ENCODE results near the gene SULT1C3.
"Not testable (repeated sequence)": the region's sequence is repeated elsewhere in the genome, so short reads cannot be mapped to it uniquely, and the experiment has no call there.

SULT1C3 gene

DNA sequence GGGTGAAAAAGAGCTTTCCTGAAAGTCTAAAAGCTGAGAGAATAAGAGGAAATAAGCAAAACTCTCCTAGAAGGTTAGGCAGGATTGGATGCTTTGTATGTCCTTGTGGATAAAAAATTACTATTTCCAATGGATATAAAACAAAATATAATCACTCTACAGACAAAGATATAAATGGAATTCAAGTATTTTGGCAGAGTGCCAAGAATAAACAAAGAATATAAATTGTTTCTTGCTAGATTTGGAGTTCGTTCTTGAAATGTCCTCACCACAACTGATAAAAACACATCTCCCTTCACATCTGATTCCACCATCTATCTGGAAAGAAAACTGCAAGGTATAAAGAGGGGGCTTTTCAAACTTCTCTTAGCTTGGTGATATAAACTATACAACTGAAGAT, 13.3 kb downstream of the SULT1C3 start:
- FAIRE-seq = no peak

DNA sequence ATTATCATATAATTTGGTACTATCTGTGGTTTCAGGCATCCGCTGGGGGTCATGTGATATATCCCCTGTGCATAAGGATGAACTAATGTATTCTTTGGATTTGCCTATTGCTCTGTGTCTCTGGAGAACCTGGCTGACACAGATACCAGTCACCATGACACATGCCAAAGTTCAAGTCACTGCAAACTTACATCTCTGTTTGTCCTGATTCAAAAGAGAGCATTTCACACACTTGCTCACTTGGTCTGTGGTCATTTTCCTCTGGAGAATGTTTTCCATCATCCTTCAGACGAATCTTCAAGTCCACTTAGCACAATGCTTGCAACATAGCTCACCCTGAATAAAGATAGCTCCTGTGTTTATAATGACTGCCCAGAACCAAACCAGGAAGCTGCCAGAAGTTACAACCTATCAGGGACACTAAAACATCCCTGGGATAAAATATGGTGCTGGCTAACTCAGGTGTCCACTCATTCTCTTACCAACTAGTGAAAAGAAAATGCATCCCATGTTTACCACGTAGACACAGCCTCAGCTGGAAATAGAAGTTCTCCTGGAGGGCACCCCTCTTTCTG, 18.1 kb downstream of the SULT1C3 start:
- no peak for FAIRE-seq

DNA sequence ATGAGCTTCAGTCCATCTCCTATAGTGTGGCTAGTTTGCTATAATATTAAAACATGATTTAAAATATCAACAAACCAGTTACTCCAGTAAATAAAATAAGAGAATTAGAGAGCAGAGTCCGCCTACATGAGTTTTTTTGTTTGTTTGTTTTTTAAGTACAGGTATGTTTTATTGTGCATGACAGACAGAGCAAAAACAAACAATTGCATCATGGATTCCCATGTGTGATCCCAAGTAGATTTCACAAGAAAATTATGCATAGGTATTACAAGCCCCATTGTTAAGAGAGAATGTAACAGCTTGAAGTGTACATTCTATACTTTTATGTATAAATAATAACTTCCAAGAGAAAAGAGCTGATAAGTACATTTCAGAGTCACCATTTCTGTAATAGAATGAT, 21.0 kb downstream of the SULT1C3 start:
- FAIRE-seq = no peak

DNA sequence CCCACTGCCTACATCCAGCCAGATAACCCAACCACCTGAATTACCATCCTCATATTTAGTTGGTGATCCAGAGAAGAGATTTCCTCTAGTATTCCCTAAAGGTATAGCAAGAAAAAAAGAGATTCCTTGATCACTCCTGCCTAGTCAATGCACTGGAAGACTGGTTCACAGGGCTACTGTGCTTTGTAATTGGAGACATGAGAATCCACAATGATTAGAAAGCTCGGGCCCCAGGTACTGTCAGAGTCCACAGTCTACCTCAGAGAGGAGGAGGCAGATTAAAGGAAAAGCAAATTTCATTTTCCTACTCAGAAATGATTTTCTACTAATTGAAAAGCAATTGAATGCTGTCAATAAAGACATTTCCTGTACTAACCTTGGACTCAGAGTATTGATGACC, 22.3 kb downstream of the SULT1C3 start:
- FAIRE-seq = no peak

DNA sequence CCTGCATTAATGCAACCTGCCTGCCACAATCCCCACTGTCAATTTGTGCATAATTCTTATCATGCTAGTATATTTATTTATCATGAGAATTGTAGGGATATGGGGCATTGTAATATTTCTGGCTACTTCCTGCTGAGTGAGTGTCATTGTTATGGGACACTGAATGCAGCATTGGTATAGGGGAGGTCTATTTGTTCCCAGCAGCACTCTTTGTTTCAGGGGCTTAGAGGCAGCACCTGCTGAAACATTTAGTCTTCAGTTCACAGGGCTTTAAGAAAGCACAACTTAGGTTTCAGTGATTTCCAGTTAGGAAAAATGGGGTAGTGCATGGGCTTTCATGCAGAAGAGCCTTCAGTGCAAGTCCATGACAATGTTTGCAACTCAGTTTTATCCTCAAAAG, 23.6 kb downstream of the SULT1C3 start:
- no peak for FAIRE-seq

DNA sequence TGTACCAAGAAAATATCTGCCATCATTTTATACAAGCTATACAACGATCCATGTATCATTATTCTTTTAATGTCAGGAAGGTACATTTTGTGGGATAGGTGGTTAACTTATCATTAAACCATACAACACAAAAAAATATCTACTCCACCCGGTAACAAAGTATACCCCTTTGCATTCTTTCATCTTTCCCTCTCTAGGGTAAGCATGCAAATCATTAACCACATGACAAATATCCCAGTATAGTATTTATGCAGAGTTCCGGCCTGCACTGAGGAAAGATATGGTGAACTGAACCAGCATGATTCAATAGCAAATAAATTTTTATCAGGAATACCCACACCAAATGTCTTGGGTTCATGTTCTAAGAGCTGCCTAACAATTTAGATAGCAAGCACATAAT, 26.4 kb downstream of the SULT1C3 start:
- FAIRE-seq = no peak

DNA sequence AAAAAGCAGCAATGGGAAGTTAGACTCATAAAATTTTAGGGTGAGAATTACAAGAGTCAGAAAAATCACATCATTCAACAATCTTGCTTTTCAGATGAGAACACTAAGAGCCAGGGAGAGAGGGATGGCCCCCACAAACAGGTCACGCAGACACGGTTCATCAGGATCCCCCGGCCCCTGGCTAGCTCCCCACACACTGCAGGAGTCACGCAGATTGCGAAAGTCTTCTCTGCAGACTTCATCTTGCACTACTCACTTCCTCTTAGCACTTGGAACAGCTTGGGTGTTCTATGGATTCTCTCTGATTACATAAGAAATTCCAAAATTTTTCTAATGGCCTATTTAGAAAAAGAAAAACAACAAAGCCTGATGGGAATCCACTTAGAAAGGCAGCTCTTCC, 27.3 kb downstream of the SULT1C3 start:
- FAIRE-seq = no peak

DNA sequence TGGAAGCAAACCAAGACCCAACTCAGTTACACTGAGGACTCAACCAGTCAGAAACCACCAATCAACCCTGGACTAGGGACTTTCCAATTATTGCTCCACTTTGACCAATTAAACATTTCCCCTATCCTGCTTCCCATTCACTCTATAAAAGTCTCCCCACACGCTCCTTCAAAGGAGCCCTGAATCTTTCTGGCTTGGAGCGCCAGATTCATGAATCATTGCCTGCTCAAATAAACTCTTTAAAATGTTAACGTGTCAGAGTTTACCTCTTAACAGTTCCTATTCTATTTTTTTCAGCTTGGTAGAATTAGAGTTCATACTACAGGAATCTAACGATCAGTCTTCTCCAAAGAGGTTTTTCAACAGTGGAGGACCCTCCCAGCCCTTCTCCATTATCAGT, 28.2 kb downstream of the SULT1C3 start:
- FAIRE-seq = no peak

DNA sequence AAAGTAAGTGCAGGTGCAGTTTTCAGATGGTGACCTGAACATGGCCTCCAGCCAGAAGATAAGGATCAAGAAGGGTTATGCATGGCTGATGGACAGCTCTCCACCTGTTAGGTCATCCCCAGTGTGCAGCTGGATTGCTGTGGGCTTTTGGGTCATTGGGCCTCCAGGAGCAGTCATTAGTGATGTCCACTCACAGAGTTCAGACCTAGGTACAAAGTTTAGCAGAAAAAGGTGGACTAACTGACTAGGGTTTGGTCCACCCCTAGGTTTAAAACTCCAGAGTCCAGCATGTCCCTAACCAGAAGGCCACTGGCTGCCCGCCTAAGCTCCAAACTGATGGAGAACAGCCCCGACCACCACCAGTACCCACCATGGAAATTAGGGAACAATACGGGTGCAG, 30.6 kb downstream of the SULT1C3 start:
- FAIRE-seq = no peak

DNA sequence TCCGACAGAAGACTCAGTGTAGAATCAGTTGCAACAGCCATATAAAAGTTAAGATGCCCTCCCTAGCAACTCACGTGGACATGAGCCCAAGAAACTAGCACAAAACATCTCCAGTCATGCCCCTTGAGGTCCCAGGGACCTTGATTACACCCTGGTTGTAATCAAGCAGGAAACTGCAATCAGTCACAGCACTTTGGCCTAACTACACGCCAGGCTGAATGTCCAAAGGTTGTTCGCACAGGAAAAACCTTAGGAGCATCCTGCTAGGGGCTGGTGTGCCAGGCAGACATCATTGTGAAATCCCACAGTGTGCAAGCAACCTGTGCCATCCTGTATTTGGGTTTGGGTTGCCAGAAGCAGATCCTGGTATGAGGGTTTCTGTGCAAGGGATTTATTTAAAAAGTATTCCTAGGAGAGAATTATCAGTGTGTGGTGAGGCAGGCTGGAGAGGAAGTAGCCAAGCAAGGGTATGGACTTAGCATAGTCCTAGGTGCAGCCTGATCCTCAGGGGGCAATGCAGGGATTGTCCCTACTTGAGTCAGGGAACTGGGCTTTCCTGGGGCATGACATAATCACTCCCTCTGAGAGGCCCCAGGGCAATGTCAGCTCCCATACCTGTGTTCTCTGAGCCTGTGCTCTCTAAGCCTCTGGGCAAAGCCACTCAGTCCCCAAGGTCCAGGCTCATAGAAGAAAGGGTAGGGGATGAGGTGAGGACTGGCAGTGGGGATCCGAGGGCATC, 31.2 kb downstream of the SULT1C3 start:
- FAIRE-seq = no peak

DNA sequence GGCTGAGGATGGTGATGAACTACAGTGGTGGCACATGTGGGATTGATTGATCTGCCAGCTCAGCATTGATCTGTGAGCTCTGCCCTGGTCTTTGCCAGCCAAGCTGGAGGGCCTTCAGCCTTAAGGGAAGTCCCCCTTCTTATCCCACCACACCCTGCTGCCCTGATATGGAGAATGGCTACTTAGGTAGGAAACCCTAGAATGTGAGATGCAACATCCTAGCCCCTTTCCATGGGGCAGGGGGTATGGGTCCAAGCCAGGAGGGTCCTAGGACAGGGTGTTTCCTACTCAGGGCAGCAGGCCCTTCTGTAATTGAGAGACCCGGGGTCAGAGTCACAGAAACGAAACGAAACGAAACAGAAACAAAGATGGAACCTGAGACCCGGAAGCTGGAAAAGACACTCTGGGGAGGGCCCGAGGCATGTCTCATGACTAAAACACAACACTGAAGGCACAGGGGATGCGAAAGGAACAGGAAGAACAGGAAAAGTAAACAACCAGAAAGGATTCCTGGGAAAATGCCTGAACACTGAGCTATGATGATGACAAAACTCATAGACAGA, 32.0 kb downstream of the SULT1C3 start:
- FAIRE-seq = no peak

DNA sequence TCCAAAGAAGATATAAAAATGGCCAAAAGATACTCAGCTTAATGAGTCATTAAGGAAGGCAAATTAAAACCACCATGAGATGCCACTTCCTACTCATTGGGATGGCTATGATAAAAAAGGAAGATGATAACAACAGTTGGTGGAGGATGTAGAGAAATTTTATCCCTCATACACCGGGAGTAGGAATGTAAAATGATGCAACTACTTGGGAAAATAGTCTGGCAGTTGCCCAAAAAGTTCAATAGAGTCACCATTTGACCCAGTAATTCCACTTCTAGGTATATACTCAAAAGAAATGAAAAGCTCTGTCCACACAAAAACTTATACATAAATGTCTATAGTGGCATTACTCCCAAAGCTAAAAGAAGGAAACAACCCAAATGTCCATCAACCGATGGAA, 38.9 kb downstream of the SULT1C3 start:
- no peak for FAIRE-seq

DNA sequence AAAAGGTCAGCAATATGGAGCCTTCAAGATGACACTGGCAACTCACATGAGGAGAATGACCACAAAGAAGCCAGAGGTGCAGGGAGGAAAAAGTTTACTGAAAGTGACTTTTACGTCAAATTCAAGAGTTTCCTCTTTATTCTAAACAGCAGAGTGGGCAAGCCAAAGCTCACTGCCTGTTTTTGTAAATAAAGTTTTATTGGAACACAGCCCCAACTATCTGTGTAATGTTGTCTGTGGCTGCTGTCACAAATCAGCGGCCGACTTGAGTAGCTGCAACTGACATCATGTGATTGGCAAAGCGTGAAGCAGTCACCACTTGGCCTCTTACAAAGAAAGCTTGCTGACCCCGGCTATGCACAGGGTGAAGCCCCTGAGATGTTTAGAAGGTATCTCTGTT, 39.7 kb downstream of the SULT1C3 start:
- no peak for FAIRE-seq

DNA sequence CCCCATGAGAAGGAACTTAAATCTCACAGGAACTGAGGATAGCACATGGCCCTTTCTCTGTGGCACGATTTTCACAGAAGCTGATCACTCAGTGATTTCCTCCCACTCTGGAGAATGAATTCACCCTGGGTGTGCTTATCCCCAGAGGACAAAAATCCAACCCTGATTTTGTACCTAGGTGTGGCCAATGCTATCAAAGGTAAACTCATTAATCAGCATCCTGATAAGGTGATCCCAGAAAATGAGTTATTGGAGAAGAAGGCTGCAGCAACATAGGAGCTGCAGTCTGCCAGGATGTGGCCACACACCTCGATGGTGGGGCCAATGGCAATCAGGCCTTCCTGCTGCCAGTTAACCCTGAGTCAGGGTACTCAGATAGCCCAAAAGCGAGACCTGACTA, 40.7 kb downstream of the SULT1C3 start:
- FAIRE-seq = no peak

DNA sequence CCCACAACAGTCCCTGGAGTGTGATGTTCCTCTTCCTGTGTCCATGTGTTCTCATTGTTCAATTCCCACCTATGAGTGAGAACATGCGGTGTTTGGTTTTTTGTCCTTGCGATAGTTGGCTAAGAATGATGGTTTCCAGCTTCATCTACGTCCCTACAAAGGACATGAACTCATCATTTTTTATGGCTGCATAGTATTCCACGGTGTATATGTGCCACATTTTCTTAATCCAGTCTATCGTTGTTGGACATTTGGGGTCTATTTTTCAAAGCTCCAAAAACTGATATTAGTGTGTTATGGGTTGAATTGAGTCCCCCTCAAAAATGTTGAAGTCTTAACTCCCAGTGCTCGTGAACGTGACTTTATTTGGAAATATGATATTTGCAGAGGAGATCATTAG, 44.8 kb downstream of the SULT1C3 start:
- not testable (repeated sequence) for FAIRE-seq

DNA sequence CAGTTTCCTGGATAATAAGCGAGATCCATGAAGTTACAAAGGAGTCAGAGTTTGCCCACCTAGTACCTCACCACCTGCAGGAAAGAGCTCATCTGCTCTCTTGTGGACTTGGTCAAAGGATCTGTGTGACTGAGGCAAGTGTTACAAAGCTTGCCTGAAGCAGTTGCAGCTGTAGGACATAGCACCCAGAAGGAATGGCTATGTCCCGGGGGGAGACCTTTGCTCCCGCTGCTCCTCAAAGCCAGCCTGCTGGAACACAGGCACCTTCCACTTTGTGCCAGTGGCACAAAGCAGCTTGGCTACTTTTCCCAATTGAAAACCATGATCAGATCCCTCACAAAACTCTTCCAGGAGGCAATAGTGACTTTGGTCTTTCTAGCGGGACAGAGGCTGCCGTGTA, 45.8 kb downstream of the SULT1C3 start:
- FAIRE-seq = no peak

DNA sequence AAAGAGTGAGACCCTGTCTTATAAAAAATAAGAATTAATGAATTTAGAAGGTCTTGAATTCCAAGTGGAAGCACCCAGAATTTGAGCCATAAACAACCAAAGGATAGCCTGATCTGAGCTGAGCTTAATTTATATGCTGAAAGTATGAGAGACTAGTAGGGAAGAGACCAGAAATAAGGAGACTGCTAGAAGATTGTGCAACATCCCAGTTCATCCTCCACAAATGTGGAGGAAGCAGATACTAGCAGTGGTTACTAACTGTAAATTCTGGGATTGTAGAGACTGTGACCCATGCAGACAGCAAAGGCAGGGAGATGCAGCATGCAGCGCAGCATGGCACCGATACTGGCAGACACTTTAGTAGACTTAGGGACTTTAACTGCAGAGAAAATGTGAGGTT, 47.4 kb downstream of the SULT1C3 start:
- no peak for FAIRE-seq

DNA sequence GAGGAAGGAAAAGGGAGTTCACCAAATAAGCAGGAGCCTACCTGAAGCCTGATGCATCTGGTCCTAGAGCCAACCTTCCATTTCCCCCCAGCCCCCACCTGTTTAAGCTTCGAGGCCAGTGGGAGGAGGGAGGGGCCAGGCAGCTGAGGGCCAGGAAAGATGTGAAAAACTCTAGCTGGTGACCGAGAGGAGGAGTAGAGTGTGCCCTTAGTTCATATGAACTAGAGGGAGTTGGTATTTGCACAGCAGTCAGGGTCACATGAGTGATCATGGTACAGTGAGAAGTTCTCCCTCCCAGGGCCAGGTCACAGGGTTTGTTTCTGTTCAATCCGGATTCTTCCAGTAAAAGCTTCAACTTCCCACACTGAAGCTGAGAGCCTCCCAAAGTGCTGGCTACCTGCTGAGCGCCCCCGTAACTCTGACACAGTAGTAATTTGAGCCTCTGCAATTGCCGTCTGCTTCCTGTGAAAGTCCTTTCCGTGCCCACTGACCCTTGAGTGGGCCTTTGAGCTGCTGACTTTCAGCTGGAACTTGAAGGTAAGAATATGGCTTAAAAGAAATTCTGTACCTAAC, 48.9 kb downstream of the SULT1C3 start, which contains the start of gene SULT1C2:
Gene SULT1C2 (plus strand): TSS at position 362 of the 573 bp plus-strand sequence. CDS start 4,773 bp downstream, outside the sequence.
- no peak for FAIRE-seq

DNA sequence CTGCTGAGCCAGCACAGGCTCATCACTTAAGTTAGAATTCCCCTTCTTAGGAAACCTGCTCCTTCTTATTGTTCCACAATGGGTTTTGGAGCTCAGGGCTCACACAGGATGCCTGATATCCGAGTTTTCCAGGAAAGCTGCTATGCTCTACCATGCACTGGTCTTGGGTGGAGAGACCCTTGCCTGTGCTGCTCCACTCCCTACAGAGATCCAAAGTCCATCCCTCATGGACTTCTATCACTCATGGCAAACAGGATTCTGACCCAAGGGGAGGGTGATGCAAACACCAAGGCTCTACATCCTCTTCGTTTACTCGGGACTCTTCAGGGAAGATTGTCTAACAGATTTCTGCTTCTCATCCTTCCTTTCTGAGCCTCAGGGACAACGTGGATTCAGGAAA, 54.1 kb downstream of the SULT1C3 start:
- FAIRE-seq = no peak

DNA sequence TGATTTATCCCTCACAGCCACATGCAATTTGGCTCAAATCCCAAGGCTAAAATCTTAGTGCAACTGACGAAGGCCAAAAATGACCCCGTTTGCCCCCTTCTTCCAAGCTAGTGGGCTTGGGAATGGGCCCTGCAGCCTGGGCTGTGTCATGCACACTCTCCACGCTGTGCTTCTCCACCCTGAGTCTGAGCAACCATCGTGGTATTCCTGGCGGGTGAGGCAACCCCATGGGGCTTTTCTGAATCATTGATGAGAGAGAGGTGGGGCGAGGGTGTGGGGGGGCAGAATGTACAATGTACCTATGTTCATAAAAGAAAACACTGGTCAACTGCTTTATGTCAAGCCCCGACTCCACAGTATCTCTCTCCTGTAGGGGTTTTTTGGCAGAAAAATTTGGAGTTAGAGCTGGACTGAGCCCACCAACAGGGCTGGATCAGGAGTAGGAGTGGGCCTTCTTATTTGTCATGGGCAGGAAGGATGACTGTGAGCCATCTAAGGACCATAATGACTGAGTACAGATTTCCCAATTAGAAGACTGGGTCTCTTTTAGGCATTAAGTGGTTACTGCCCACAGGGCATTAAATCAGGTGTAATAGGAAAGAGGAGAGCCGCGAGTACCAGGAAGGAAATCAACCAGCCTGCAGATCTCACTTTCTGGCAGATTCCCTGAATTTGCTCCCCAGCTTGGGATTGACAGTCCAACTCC, 57.8 kb downstream of the SULT1C3 start:
- FAIRE-seq = no peak

DNA sequence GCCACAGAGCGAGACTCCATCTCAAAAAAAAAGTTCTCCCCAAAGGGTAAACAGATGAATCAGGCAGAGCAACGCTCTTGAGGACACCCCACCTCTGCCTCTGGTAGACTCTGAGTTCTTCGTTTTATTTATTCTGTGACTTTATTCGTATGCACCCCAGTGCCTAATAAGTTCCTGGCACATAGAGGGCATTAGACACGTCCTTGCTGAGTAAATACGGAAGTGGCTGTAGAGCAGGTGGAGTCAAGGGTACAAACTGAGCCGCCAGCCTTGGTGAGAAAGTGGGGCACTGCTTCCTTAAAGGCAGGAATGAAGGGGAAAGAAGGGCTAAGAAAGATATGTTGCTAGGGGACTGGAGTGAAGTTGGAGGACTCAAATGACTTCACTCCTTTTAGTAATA, 61.8 kb downstream of the SULT1C3 start:
- no peak for FAIRE-seq

DNA sequence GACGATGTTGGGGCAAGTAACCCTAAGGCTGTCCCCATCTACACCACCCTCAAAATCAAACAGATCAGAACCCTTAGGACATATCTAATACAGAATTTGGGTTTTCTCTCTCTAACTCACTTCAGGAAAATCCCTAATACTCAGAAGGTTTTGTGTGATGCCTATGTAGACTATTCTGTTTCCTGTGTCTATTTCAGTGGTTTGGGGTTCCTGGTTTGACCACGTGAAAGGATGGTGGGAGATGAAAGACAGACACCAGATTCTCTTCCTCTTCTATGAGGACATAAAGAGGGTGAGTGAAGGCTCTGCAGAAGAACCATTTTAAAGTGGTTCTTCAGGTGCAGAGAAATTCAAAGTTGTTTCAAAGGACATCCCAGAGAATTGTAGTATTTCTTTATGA, 65.2 kb downstream of the SULT1C3 start:
- no peak for FAIRE-seq

DNA sequence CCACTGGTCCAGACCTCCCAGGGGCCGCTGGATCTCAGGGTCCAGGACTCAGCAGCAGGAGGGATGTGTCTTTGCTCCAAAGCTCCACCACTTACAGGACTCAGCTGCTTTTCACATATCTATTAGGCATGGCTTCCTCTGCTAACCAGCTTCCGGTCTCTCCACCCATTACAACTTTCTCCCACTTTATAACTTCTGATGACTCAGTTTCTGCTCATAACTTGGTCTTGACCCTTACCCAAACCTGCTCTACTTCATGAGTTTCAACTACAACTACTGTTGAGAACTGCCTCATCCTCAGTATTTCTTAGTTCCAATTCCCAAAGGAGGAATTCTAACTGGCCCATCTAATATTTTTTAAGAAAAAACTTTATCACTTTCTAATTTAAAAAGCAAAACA, 66.1 kb downstream of the SULT1C3 start:
- FAIRE-seq = no peak

DNA sequence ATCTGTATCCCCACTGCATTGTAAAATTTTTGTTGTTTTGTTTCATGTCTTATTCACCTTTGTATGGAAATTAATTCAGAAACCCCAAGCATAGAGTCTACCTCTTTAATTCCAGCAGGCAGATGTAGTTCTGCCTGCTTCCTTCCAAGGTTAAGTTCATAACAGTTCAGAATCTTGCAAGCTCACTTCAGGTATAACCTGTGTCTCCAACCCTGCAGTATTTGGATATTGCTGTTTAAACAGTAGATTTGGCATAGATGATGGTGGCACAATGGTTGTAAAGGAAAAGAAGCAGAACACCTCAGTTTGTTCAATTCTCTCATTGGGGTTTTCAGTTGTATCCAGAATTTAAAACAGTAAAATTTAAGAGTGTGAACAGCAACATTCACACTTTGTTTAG, 70.1 kb downstream of the SULT1C3 start:
- FAIRE-seq = no peak

Measured in colon (tissue), 2 donors.